B cell (primary cell): ENCODE data around the gene BRF1. TPM values are rescaled to one million over a fixed set of nuclear protein-coding genes. Genes with fewer than 3 reads are reported as not detected.
A peak's percentile ranks its signal among the peaks of the same experiment; 100 is the strongest.

Experiments
- ATAC-seq: fragments of 200-7000 bp; cut with Tn5 transposase; one replicate; pipeline ENCODE4 v1.10.0; 2021; ENCODE audit warnings: low read depth, mild to moderate bottlenecking, moderate number of reproducible peaks, moderate library complexity
- CTCF ChIA-PET: fragments of 350-600 bp; sonication (Branson Sonifier 250); formaldehyde crosslinking; loops from one replicate; lab custom pipeline; 2021; ENCODE audit warnings: antibody characterized with exemption, inconsistent platforms; lab: Charles Lee
- POLR2A ChIA-PET: fragments of 350-600 bp; sonication (Branson Sonifier 250); formaldehyde crosslinking; loops from one replicate; lab custom pipeline; 2021; ENCODE audit warnings: antibody characterized with exemption; lab: Charles Lee
- DNase-seq: peaks from one replicate; pipeline ENCODE4 v3.0.0; 2013
- H2AFZ ChIP-seq: 2 replicates; pipeline ENCODE4 v1.6.1; 2012; ENCODE audit warnings: mild to moderate bottlenecking, low read depth, low read length; ENCODE audit not compliant: insufficient read depth, poor library complexity, severe bottlenecking
- H3K27ac ChIP-seq, 2 donors: 1 replicate in 1 of 2; 2 replicates in 1 of 2; pipeline ENCODE4 v1.5.1; 2012 to 2013; ENCODE audit warnings: low read length in 2 of 2, mild to moderate bottlenecking in 2 of 2, moderate library complexity in 1 of 2
- H3K27me3 ChIP-seq, 4 experiments: fragments of 200-600 bp in 1 of 4; sonication (generic) in 1 of 4; replicated peaks in 1 of 4; 1 replicate in 2 of 4; 2 replicates in 2 of 4; pipeline versions ENCODE4 v1.6.1 to v1.7.0; 2013 to 2016; ENCODE audit warnings: low read length in 3 of 4, mild to moderate bottlenecking in 2 of 4, mixed read lengths in 1 of 4, moderate library complexity in 1 of 4; ENCODE audit not compliant: insufficient read depth in 4 of 4, control insufficient read depth in 3 of 4; ENCODE audit errors: control extremely low read depth in 1 of 4
- H3K36me3 ChIP-seq, 2 experiments: replicated peaks in 1 of 2; 1 replicate in 1 of 2; 2 replicates in 1 of 2; pipeline versions ENCODE4 v1.6.1 to v1.7.1; 2013; ENCODE audit warnings: low read length in 1 of 2; ENCODE audit not compliant: insufficient read depth in 2 of 2, control insufficient read depth in 1 of 2; ENCODE audit errors: control extremely low read depth in 1 of 2, extremely low read depth in 1 of 2
- H3K4me1 ChIP-seq, 2 donors: fragments of 200-600 bp in 1 of 2; sonication (generic) in 1 of 2; 1 replicate in 1 of 2; 2 replicates in 1 of 2; pipeline versions ENCODE4 v1.5.1 to v1.6.1; 2013 to 2017; ENCODE audit warnings: low read length in 2 of 2; ENCODE audit not compliant: control insufficient read depth in 2 of 2, insufficient read depth in 2 of 2
- H3K4me2 ChIP-seq: replicated peaks from 2 replicates; pipeline ENCODE3; 2012; ENCODE audit warnings: mild to moderate bottlenecking, low read depth, low read length; ENCODE audit not compliant: poor library complexity, severe bottlenecking
- H3K4me3 ChIP-seq, 5 experiments: fragments of 200-600 bp in 1 of 5; sonication (generic) in 1 of 5; 1 replicate in 3 of 5; 2 replicates in 2 of 5; pipeline versions ENCODE4 v1.5.1 to v1.7.0; 2011 to 2016; ENCODE audit warnings: low read length in 4 of 5, mild to moderate bottlenecking in 4 of 5, low read depth in 2 of 5, control low read depth in 1 of 5, moderate library complexity in 1 of 5; ENCODE audit not compliant: insufficient read depth in 1 of 5; ENCODE audit errors: control extremely low read depth in 1 of 5, extremely low read depth in 1 of 5
- H3K79me2 ChIP-seq: fragments of 200-600 bp; sonication (generic); one replicate; pipeline ENCODE4 v1.6.0; 2016; ENCODE audit warnings: low read length; ENCODE audit not compliant: control insufficient read depth, insufficient read depth
- H3K9ac ChIP-seq: fragments of 200-600 bp; sonication (generic); 2 replicates; pipeline ENCODE4 v1.6.1; 2017; ENCODE audit warnings: mild to moderate bottlenecking, low read length, moderate library complexity
- H3K9me3 ChIP-seq, 3 donors: one replicate each; pipeline versions ENCODE4 v1.6.1 to v1.7.1; 2013; ENCODE audit warnings: low read length in 2 of 3; ENCODE audit not compliant: control insufficient read depth in 2 of 3, insufficient read depth in 1 of 3; ENCODE audit errors: control extremely low read depth in 1 of 3
- H4K20me1 ChIP-seq: 2 replicates; pipeline ENCODE4 v1.6.0; 2012; ENCODE audit warnings: mild to moderate bottlenecking, low read length; ENCODE audit not compliant: insufficient read depth, control insufficient read depth, poor library complexity, severe bottlenecking
- H3K27ac Mint-ChIP-seq: one replicate; pipeline ENCODE4 v1.8.0; 2021; ENCODE audit warnings: mixed read lengths
- H3K27me3 Mint-ChIP-seq: one replicate; pipeline ENCODE4 v1.8.0; 2021; ENCODE audit warnings: mixed read lengths
- H3K4me1 Mint-ChIP-seq: one replicate; pipeline ENCODE4 v1.8.0; 2021; ENCODE audit warnings: mixed read lengths
- H3K4me3 Mint-ChIP-seq: one replicate; pipeline ENCODE4 v1.8.0; 2021; ENCODE audit warnings: mixed read lengths
- H3K9me3 Mint-ChIP-seq: one replicate; pipeline ENCODE4 v1.8.0; 2022; ENCODE audit warnings: mixed read lengths; ENCODE audit not compliant: insufficient read depth
- CTCF ChIP-seq: fragments of 200-600 bp; IDR thresholded peaks from one replicate; pipeline ENCODE4 v1.8.0; 2022; ENCODE audit warnings: antibody characterized with exemption, mild to moderate bottlenecking
- EZH2 ChIP-seq: IDR thresholded peaks from 2 replicates; pipeline ENCODE4 v1.6.1; 2012; ENCODE audit warnings: borderline replicate concordance, low read depth, mild to moderate bottlenecking, moderate library complexity, low read length; ENCODE audit not compliant: insufficient read depth, poor library complexity, severe bottlenecking
- WGBS: methylation state at CpG from one replicate; pipeline ENCODE4 v1.1.5; 2013; ENCODE audit warnings: missing lambda C conversion rate; ENCODE audit not compliant: insufficient coverage; 5-methylcytosine and 5-hydroxymethylcytosine counted together
- intact Hi-C: fragments of 100-400 bp; cut with micrococcal nuclease; formaldehyde crosslinking; loops from one replicate; pipeline ENCODE4 v1.10.0; 2022
- polyA plus RNA-seq: library from polyadenylated mRNA; depleted of rRNA; stranded (reverse); fragments of >200 nt; gene quantifications from 2 replicates; pipeline ENCODE4 v1.2.3, GENCODE V29; 2012
- total RNA-seq, 2 donors: library from RNA; stranded (reverse); fragments of 120-200 nt in 1 of 2; gene quantifications; 1 replicate in 1 of 2; 2 replicates in 1 of 2; pipeline versions ENCODE4 v1.2.3 to v1.2.4, GENCODE V29; 2013 to 2022

The BRF1 gene
- total and polyA plus RNA-seq, 2 donors (not counting 1 experiment from before 2014, with no cell fraction given): 24.5 to 55.8 TPM

- Histone ChIP-seq H3K27me3 (peaks cover 0 to 28% (median 6%) of the 10 kb centered on the region in 4 experiments), H3K4me1 (peaks cover 18 to 29% of the 10 kb centered on the region in 2 donors), H3K36me3 (peaks cover 0 to 4% of the 10 kb centered on the region in 2 experiments), H3K4me3 (no peak overlapping the region), H2AFZ (no peak overlapping the region), H3K79me2 (no peaks in the 10 kb centered on the region), H4K20me1 (no peaks in the 10 kb centered on the region), H3K9me3 (peaks cover 0 to 8% (median 0%) of the 10 kb centered on the region in 3 donors), H3K9ac (no peak overlapping the region), H3K4me2 (no peak overlapping the region), H3K27ac (no peak overlapping the region)
- H3K9me3 Mint-ChIP-seq: no peaks in the 10 kb centered on the region
- H3K27ac Mint-ChIP-seq: no peak overlapping the region
- intact Hi-C loops: no loop called here
- DNase-seq (no peak), ATAC-seq (no peak)
- H3K4me1 Mint-ChIP-seq: peaks cover 15% of the 10 kb centered on the region
- ChIA-PET POLR2A (no interaction called here), CTCF (interaction anchor here (0.6 to 1.6 kb wide), 2 partner anchors 76 to 146 kb away, joined by 3 to 7 read pairs; no protein-coding TSS in a partner anchor)
- H3K27me3 Mint-ChIP-seq: peaks cover 2% of the 10 kb centered on the region
- no peak overlapping the region for H3K4me3 Mint-ChIP-seq
- TF ChIP-seq EZH2 (no peak), CTCF (no peak)
- WGBS: 69% methylated on average over 12 of the region's 12 CpGs
These were observed 95.1 kb downstream of the BRF1 start for GRCh38 chr14:105205673-105206208.

GRCh38 chr14:105204931-105205672 lies 95.7 kb downstream of the BRF1 start:
- Histone ChIP-seq H4K20me1 (no peaks in the 10 kb centered on the region), H2AFZ (no peak overlapping the region), H3K36me3 (peaks cover 0 to 2% of the 10 kb centered on the region in 2 experiments), H3K27ac (no peak overlapping the region), H3K4me1 (peaks cover 18 to 29% of the 10 kb centered on the region in 2 donors), H3K79me2 (no peaks in the 10 kb centered on the region), H3K9me3 (peaks cover 0 to 8% (median 0%) of the 10 kb centered on the region in 3 donors), H3K4me3 (no peak overlapping the region), H3K27me3 (peaks cover 0 to 35% (median 7%) of the 10 kb centered on the region in 4 experiments), H3K9ac (no peak overlapping the region), H3K4me2 (peak overlapping the region; percentile 2)
- ATAC-seq (no peak), DNase-seq (no peak)
- Mint-ChIP-seq H3K4me3 (no peak overlapping the region), H3K27me3 (peaks cover 4% of the 10 kb centered on the region), H3K9me3 (no peaks in the 10 kb centered on the region), H3K4me1 (peaks cover 15% of the 10 kb centered on the region), H3K27ac (no peak overlapping the region)
- ChIA-PET CTCF (interaction anchor here (0.6 to 1.6 kb wide), 4 partner anchors 12 to 323 kb away, joined by 3 to 7 read pairs (median 4); no protein-coding TSS in a partner anchor), POLR2A (no interaction called here)
- intact Hi-C loops: loop anchor here (5.0 kb wide), 3 partner anchors 113 to 322 kb away; partner anchors contain the start of genes TEDC1 and TMEM121
- 58% methylated on average over 15 of the region's 21 CpGs for WGBS
- TF ChIP-seq CTCF (no peak), EZH2 (no peak)
